OCI-LY7 (cell line): ENCODE data around the gene NFKBIA.

Experiments used
- EZH2phosphoT487 ChIP-seq: fragments of 200-600 bp; sonication (generic); IDR thresholded peaks from 2 replicates; pipeline ENCODE4 v1.6.1; 2018; ENCODE audit warnings: low read depth, borderline replicate concordance, mild to moderate bottlenecking, mixed run types, antibody characterized with exemption, low read length, moderate library complexity, mixed read lengths
- TF ChIP-seq, protein P1 (sequence below): fragments of 200-600 bp; sonication (generic); conservative IDR thresholded peaks from 2 replicates; pipeline ENCODE4 v1.5.1; 2014; ENCODE audit warnings: mild to moderate bottlenecking, antibody characterized with exemption, low read length, moderate library complexity, mixed read lengths

DNA sequence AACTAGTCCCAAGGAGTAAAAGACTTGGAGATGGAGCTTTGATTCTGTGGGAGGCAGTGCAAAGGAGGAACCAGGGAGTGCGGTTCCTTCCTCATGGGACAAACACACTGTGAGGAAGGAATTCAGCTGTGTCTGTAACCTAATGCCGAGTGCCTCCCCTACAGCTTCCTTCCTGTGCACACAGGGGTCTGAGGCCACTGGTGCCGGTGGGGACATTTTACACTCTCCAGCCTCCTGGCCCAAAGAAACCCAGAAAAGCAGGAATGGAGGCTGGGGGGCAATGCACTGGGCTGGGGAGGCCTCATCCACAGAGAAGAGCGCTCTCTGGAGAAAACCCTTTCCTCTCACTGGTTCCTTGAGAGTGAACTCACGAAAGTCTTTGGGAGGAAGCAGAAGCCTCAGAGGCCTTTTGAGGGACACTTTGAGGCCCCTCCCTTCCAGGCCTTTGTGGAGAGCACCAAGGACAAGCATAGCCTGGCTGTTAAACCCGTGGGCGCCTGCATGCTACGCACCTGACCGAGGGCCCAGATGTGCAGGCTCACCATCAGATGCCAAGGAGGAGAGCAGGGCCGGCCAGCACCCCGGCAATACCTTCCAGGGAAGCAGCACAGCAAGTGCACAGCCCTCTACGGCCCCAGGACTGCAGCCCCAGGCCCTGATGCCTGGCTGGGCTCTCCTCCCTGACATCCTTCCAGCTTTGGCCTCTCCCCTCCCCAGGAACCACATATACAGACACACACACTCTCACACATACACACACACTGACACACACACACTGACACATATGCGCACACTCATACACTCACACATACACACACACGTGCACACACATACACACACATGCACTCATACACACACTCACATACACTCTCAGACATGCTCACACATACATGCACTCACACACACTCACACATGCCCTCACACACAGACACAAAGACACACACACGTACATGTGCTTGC lies 52.0 kb downstream of the NFKBIA start:
- TF ChIP-seq, protein P1, sequence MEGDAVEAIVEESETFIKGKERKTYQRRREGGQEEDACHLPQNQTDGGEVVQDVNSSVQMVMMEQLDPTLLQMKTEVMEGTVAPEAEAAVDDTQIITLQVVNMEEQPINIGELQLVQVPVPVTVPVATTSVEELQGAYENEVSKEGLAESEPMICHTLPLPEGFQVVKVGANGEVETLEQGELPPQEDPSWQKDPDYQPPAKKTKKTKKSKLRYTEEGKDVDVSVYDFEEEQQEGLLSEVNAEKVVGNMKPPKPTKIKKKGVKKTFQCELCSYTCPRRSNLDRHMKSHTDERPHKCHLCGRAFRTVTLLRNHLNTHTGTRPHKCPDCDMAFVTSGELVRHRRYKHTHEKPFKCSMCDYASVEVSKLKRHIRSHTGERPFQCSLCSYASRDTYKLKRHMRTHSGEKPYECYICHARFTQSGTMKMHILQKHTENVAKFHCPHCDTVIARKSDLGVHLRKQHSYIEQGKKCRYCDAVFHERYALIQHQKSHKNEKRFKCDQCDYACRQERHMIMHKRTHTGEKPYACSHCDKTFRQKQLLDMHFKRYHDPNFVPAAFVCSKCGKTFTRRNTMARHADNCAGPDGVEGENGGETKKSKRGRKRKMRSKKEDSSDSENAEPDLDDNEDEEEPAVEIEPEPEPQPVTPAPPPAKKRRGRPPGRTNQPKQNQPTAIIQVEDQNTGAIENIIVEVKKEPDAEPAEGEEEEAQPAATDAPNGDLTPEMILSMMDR = no peak
- TF ChIP-seq EZH2phosphoT487 = no peak
